G401.6 (cell line): ENCODE data around the gene GFOD1.
"Not testable (repeated sequence)": the region's sequence is repeated elsewhere in the genome, so short reads cannot be mapped to it uniquely, and the experiment has no call there.

ENCODE experiments used
- FAIRE-seq: peaks from 2 replicates; lab custom pipeline; 2012; peaks lifted over from hg19 to GRCh38; lab: Jason Lieb, UNC

Gene GFOD1

DNA sequence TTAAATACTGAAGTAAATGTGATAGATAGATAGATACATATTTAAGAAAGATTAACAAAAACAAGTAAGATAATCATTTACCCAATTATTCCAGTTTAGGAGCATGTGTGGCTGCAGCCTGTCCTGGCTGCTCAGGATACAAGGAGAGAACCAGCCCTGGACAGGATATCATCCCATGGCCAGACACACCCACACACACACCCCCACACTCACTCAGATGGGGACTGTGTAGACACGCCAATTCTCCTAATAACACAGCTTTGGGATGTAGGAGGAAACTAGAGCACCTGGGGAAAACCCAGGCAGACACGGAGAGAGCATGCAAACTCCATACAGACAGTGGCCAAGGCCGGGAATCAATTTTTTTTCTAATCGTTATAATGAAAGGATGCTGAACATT lies 45.6 kb downstream of the GFOD1 start:
- no peak for FAIRE-seq

DNA sequence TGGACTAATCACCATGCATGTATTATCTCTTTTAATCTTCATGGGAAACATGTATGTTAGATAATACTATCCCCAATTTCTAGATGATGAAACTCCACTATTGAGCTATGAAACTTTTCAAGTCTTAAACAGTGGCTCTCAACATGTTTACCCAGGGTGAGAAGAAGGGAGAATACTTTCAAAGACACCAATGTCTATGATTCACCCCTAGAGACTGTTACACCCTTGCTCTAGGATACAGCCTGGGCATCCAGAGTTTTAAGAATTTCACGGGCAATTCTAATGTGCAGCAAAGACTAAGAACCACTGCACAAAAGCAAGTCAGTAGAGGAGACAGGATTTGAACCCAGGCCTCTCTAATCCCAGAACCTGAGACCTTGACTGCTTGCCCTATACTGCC lies 47.8 kb downstream of the GFOD1 start:
- no peak for FAIRE-seq

DNA sequence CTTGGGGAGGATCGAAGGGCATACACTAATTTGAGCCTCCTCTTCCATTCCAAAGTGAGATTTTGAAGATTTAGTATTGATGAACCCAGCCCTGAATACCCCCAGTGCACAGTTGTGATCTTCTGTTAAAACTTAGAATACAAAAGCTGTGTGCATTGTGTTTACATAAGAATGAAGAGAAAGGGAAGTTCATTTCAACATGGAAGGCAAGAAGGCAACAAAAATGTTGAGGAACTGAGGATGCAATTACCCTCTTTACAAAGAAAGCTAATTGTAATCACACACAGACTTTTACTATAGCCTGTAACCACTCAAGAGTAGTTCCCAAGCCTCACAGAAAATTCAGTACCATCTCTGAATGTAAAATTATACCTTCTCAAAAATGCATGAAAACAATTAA lies 49.3 kb downstream of the GFOD1 start:
- FAIRE-seq: no peak

DNA sequence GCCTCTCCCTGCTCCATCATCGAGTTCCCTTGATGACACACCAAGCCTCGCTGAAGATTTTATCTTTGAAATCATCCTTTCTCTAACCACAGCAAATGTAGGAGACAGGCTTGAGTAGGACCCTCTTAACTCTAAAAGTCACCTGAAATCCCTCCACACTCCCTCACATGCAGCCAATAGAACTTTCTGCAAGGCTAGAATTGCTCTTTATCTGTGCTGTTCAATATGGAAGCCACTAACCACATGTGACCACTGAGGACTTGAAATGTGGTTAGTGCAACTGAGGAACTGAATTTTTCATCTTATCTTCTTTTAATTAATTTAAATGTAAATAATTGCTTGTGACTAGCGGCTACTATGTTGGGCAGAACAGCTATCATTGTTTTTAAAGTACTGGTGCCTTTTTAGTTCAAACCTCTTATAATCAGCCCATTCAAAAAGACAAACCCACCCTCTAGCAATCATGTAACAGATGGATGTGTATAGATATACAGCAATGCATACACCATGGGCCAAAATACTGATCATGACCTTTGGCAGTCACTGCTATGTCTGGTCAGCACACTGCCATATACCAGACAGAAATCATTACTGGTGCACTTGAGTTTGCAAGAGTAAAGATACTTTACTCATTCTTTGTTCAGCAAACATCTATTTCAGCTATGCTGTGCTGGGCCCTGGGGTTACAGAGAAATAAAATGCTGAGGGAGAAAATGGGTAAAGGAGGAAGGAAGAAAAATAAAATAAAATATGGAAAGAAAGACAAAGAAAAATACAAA lies 50.0 kb downstream of the GFOD1 start:
- no peak for FAIRE-seq

GRCh38 chr6:13436399-13437217 lies 50.8 kb downstream of the GFOD1 start:
- no peak for FAIRE-seq

DNA sequence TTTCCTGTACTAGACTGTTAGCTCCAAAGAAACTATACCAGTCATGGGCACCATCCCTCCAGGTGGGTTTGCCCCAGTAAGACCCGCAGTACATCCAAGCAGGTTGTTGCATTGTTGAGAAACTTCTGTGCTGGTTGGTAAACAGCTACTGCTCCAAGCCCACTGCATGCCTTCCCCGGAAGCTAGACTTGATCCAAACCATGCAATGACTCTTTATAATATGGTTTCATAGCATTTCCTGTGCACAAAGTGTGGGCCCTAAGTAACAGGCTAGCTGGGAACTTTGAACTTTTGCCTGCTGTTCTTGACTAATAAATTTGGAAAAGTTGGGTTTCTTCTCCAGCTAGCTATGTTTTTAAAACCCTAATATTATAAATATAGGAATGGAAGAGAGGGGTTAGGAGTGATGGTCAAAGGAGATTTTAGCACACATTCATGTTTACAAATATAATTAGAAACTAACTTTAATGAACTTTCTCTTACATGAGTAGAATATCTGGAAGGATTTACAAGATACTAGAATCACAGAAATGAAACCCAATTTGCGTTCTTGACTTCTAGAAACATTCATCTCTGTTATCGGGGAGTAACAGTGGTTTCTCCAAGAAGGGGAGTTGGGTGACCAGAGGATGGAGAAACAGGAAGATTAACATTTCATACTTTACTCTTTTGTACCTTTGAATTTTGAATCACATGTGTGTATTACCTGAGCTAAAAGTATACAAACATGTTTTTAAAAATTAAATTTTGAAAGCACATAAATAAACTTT lies 51.7 kb downstream of the GFOD1 start:
- no peak for FAIRE-seq

- no peak for FAIRE-seq
Measured at GRCh38 chr6:13434777-13435176, 52.6 kb downstream of the GFOD1 start.

- FAIRE-seq: not testable (repeated sequence)
Measured at GRCh38 chr6:13434135-13434775, 53.1 kb downstream of the GFOD1 start.

DNA sequence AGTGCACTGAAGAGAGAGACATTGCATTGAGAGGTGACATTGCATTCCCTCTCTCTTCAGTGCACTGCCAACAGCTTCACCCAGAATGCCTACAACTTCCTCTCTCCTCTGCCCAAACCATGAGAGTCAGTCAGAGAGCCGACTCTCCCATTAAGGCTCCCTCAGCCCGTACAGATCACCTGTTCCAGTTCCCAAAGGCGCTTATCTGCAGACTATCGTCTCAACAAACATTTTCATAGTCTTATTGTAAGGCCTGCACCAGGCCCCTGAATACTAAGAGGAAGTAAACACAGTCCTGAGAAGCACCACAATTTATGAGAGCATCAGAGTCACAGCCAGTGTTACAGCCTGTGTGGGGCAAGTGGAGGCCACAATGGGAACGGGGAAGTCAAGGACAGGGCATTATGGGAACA lies 53.7 kb downstream of the GFOD1 start:
- FAIRE-seq: no peak

GRCh38 chr6:13432526-13433184 lies 54.7 kb downstream of the GFOD1 start:
- FAIRE-seq: no peak

DNA sequence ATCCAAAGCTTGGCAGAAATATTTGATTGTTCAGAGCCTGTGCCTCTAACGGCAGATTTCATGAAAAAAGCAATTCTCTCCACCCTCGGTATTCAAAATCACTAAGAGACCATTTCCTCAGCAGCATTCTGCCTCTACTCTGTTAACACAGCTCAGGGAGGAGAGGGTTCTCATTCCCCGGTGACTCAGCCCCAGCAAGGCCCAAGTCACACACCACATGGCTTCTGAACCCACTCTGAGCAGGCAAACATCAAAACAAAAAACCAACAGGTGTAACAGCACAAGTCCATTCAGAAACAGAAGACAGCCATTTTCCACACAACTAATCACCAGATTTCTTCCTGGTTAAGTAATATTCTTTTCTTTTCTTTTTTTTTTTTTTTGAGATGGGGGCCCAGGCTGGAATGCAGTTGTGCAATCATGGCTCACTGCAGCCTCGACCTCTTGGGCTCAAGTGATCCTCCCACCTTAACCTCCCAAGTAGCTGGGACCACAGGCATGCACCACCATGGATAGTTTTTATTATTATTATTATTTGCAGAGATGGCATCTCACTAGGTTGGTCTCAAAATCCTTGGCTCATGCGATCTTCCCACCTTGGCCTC lies 55.4 kb downstream of the GFOD1 start:
- no peak for FAIRE-seq

DNA sequence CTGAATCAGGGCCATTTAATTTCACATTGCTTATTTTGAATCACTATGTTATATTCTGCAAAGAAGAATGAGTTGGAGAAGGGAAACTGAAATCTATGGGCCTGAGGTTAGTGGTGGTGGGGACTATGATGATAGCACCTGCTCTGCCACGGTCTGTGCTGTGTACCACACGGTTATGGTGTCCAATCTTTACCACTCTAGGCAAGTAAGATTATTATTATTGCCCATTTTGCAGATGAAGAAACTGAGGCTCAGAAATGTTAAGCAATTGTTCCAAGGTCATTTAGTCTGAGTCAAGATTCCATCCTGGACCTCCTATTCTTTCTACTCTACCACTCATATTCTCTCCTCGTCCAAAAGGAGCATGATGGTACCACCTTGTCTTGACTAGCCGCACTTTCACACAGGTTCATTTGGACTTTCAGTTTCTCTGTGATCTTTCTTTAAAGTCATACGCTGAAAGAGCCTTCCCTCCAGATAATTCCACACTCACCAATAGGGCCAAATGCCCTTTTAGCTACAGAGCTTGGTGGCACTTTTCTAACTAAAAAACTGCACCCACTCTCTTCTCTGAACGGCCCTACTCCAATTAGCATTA lies 56.2 kb downstream of the GFOD1 start:
- no peak for FAIRE-seq

- FAIRE-seq: no peak
Measured at GRCh38 chr6:13429406-13429753, 58.0 kb downstream of the GFOD1 start.

DNA sequence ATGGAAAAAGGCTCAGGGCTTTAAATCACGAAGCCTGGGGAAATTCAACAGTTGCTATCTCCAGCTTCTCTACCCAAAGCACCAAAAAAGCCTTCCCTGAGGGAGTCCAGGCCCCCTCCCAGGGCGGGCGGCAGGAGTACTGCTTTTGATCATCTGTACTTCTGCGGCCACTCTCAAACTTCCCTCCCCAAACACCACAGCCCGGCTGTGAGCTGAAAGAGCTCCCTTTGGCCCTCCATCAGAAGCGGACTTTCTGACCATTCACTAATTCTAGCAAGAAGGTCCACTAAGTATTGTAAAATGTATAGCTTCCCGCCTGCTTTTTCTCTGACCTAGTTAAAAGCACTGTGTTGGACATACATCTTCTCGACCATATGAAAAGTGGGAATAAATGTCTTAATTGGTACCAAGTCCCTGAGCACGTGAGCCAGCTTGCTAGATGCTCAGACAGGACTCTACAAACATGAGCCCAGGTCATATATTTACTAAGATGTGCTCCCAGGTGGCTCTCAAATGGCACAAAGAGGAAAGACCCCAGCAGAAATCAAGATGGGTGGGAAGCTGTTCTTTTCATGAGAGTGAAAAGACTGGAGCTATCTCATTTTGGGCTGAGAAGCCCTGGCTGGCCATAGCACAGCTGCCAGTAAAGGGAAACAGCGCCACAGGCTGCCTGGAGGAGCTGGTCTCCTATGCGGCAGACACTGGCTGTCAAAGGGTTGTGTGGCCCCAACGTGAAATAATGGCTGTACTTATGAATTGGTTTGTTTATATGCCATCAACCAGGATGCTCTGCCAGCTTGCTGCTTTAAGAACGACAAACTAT lies 58.6 kb downstream of the GFOD1 start:
- no peak for FAIRE-seq

GRCh38 chr6:13427801-13428582 lies 59.4 kb downstream of the GFOD1 start:
- FAIRE-seq: no peak

GRCh38 chr6:13427316-13427715 lies 60.1 kb downstream of the GFOD1 start:
- FAIRE-seq: no peak

DNA sequence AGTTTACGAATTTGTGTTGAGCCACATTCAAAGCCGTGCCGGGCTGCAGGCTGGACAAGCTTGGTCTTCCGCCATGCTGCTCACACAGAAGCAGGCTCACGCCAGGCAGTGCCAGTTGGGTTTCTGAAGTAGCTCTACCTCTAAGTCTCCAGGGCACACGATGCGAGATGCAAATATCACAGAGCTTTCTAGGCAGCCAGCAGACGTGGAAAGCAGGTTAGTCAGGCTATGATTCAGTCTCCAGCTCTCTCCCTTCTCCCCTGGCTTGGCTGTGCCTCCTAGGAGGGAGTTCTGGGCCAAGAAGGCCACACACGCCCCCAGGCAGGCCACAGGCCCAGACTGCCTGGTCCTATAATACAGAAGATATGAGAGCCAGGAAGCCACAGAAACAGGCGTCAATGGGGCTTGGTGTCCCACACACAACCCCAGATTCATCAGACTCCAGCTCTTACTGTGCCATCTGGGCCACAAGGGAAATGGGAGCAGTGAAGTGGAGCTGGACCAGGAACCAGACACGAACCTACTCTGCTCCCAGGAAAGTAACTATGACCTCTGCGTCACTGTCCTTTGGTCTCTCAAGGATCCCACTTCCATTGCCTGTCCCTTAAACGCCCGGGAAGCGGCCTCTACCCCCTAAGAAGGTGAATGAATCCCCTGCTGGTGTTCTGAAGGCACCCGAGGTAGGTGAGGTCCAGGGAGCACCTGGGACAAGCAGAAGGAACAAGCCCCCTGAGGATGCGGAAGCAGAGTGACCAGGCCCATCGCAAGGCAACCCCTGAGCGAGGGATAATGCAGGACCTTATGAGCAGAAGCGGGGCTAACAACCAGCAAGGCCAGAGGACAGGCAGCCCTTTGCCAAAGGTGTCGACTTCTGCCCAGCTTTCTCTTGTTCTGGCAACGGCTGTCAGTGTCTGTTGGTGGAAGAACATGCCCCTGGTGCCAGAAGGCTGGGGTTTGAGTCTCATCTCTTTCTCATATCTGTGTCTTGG lies 61.2 kb downstream of the GFOD1 start:
- no peak for FAIRE-seq

DNA sequence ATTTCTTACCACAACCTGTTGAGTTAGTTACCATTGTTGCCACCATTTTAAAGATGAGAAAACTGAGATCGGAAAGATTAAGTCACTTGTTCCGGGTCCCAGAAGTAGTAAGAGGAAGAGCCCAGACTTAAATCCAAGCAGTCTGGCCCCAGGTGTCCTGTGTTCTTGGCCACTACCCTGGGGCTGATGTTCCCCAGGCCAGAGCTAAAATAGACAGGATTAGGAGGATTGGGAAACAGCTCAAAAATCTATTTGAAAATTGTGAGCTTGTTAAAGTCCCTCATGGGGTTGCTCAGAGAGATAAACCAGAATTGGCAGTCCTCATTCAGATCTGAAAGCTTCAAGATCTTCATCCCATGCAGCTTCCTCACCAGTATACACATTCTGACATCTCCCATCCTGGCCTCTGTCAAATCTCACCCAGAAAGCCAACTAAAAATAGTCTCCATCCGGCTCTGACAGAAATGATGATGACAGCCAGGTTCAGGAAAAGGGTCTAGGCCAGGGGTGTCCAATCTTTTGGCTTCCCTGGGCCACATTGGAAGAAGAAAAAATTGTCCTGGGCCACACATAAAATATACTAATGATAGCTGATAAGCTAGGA lies 62.0 kb downstream of the GFOD1 start:
- FAIRE-seq: no peak
